Measurements from ENCODE around the gene CD207.

CD207 gene

DNA sequence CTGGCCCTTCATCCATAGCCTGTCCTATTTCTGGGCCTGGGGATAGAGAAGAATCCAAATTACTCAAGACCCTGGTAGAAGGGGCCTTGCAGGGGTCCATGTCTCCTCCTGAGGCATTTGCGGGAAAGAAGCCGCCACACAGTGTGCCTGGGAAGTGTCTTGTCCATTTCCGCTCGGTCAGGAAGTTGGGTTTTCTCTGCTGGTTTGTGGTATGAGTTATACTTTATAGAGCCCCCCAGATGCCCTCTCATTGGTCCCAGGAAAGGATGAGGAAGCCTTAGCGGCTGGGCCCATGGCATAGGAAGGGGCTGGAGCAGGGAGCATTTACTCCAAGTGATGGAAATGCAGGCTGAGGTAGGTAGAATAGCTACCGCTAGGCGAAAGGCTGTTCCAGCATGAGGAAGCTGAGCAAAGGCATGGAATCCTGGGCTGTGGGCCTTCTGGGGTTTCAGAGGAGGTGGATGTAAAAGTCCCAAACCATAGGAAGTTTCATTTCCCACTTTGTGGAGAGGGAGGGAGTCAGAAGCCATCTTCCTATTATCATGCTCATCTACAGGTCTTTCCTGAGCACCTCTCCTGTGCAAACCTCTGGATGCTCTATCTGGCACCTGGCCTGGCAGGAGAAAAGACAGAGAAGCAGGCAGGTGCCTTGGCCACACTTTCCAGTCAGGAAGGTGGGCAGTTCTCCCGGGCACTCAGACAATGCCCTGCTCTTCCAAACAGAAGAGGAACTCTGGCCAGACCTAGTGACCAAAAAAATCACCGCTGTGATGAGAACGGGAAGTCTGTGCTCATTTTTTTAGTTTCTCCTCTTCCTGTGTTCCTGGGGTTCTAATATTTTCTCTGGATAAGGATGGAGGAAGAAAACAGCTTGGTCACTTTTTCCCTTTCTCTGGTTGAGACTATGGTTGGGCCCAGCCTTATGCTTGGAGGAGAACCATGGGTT lies 2.6 kb upstream of the CD207 start:
- FAIRE-seq: no peak
- no peak for DNase-seq (ENCODE audit: insufficient read length, low spot score)
- no peak for TF ChIP-seq POLR2A (IDR thresholded peaks at IDR 0.05; ENCODE audit: low read depth, low read length)

DNA sequence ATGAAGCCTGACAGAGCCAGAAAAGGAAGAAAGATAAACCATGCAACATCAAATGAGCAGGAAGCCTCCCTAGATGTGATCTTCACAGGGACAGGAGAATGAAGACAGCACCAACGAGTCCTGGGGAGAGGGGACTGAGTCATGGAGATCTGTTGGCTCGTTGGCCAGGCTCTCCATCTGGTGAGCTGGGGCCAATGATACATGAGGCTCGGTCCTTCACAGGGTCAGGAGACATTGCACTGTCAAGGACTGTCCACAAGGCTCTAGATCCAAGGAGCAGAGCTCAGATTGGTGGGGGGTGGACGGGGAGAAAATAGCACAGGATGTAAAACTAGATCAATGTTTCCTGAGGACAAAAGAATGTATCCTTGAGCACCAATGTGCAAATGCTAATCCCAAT lies 735 bp downstream of the CD207 start:
- FAIRE-seq: no peak
- no peak for DNase-seq (ENCODE audit: insufficient read length, low spot score)
- TF ChIP-seq POLR2A (IDR thresholded peaks at IDR 0.05; ENCODE audit: low read depth, low read length): no peak

DNA sequence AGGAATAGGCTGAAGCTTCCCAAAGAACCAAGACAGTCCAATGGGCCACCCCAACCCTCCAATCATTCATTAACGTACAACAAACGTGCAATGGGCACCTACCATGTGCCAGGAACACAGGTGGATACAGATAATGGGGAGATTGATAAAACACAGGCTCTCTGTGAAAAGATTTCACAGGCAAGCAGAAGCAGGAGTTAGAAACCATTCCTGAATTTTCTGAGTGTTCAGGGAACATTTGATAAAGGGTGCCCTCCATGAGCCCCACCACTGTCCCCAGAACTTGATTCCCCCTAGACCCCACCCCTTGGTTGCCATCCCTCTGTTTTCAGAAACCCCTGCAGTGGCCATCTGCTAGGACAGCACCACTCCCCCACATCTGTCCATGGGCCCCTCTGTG lies 1.5 kb downstream of the CD207 start:
- DNase-seq (ENCODE audit: insufficient read length, low spot score) (no peak), FAIRE-seq (no peak)
- no peak for TF ChIP-seq POLR2A (IDR thresholded peaks at IDR 0.05; ENCODE audit: low read depth, low read length)

DNA sequence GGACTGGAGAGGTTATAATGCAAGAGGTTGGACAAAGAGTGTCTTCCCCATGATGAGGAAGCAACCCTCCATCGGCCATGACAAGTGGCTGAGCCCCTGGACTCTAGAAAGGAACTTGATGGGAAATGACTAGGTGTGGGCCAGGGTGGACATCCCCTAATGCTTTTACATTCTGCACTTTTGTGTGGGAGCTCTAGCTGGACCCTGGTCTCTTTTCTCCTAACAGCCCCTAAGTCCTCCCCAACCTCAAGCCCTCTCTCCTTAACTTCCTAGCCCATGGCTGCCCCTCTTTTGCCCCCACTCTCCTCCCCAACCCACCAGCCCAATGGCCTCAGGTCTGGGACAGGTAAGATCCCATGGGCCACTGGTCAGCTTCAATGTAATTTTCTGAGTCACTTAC lies 2.4 kb downstream of the CD207 start:
- FAIRE-seq (no peak), DNase-seq (ENCODE audit: insufficient read length, low spot score) (no peak)
- no peak for TF ChIP-seq POLR2A (IDR thresholded peaks at IDR 0.05; ENCODE audit: low read depth, low read length)

DNA sequence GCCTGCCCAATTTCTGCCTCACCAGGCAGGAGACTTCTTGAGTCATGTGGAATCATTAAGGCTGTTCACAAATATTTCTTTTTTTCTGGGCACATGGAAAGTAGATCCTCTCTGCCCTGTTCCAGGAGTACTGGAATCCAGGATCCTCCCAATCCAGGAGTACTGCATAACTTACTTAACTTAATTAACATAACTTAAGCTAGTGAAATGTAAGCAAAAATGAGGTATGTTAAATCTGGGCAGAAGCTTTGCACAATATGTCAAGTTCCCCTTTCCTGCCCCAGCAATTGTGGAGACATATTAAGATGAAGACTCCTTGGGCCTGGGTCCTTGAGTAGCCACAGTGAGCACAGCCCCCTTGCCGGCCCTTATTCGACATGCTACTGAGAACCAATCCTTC lies 3.2 kb downstream of the CD207 start:
- FAIRE-seq: no peak
- no peak for DNase-seq (ENCODE audit: insufficient read length, low spot score)
- no peak for TF ChIP-seq POLR2A (IDR thresholded peaks at IDR 0.05; ENCODE audit: low read depth, low read length)

DNA sequence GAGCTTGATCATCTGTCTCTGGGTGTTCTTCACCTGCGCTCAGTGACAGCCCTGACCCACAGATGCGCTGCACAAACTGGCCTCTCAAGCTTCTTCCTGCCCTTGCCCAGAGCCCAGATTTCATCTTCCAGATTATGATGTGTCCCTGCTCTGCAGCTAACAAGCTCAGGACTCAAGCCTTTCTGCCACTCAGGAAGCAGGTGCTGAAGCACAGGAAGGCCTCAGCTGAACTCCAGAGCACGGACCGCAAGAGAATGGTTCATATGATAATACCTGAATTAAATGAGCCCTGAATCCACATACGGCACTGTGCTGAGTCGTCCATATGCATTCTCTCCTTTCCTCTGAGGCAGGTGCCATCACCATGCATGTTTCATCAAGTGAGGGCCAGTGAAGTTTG lies 3.8 kb downstream of the CD207 start:
- no peak for TF ChIP-seq POLR2A (IDR thresholded peaks at IDR 0.05; ENCODE audit: low read depth, low read length)
- FAIRE-seq (no peak), DNase-seq (ENCODE audit: insufficient read length, low spot score) (no peak)

DNA sequence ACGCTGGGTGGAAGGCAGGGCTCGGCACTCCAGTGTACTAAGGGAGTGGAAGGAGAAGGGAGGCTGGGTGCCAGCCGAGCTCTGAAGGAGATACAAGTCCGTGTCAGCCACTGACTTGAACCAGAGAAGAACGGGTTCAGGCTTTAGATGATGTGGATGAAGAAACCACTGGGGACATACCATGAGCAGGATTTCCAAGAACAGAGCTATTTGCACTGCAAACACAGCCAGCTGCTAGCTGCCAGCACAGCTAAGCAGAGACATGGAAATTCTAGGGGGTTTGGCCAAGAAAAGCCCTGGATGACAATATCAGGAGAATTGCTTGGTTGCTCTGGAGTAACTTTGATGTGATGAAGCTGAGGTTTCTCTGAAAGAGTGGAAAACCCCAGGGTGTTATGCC lies 5.2 kb downstream of the CD207 start:
- FAIRE-seq (no peak), DNase-seq (ENCODE audit: insufficient read length, low spot score) (no peak)
- no peak for TF ChIP-seq POLR2A (IDR thresholded peaks at IDR 0.05; ENCODE audit: low read depth, low read length)

DNA sequence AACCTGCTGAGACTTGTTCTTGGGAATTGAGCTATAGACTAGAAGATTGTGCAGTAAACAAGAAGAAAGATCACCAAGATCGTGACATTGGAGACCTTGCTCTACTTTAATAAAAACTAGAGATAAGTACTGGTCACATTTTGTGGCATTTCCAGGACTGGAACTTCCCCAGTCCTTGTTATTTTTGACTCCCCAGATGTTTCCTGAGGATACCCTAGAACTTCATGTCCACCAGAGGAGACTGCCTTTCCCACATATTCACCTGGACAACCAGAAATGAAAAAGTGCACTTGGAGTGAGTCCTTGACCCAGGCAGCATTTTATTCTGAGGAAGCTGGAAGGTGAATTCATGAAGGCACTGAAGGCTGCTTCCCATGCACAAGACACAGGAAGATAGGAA lies 5.7 kb downstream of the CD207 start:
- DNase-seq (ENCODE audit: insufficient read length, low spot score) (no peak), FAIRE-seq (no peak)
- no peak for TF ChIP-seq POLR2A (IDR thresholded peaks at IDR 0.05; ENCODE audit: low read depth, low read length)

DNA sequence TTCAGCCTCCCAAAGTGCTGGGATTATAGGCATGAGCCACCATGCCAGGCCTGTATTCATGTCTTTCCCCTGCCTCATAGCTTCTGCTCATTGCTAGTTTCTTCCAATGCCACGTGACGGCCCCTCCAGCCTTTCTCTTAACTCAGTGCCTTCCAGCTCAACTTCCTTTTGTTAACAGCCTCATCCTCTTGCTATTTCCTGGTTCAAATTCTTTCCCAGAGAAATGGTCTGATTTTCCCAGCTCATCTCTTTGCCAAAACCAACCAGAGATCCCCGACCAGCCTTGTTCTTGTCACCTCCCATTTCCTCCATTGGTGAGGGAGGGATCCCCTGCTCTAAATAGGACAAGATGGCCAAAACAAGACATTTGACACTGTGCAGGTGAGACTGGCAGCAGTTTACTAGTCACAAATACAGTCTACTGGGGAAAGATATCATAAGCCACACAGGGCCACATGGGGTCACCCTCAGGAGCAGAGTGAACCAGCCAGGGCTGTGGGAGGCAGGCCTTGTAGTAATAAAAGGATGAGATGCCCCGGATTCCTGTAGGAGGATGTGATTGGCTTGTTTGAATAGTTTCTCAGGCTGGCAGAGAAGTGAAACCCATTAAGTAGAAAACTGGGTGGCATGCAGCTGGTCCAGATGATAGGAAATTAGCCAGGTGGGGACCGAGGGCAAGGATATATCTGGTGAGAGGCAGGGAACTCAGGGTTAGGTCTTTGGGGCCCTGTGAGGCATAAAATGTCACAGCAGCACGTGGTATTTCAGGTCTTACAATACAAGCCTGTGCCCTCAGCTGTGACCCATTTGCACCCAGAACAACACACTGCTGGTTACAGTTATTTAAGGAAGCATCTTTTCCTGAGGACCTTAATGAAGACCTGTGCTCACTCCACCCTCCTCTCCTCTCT lies 6.4 kb downstream of the CD207 start:
- no peak for TF ChIP-seq POLR2A (IDR thresholded peaks at IDR 0.05; ENCODE audit: low read depth, low read length)
- DNase-seq (ENCODE audit: insufficient read length, low spot score) (peak; percentile 38), FAIRE-seq (no peak)

DNA sequence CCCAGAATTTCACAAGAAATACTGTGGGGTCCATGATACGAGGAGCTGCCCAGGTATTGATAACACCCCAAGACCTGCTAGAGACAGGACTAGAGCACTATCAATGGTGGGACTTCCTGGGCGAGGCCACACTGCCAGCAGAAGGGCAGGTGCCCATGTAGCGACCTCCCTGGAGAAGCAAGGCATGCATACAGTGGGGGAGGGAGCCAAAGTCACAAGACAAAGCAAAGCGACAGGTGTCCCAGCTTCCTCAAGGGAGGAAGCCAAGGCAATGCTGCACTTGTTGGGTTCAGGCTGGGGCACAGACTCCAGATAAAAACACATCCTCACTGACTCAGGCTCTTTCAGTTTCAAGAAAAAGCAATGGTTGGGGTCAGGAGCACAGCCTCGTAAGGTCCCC lies 7.5 kb downstream of the CD207 start:
- DNase-seq (ENCODE audit: insufficient read length, low spot score): no peak
- TF ChIP-seq POLR2A (IDR thresholded peaks at IDR 0.05; ENCODE audit: low read depth, low read length): no peak
- FAIRE-seq: no peak

DNA sequence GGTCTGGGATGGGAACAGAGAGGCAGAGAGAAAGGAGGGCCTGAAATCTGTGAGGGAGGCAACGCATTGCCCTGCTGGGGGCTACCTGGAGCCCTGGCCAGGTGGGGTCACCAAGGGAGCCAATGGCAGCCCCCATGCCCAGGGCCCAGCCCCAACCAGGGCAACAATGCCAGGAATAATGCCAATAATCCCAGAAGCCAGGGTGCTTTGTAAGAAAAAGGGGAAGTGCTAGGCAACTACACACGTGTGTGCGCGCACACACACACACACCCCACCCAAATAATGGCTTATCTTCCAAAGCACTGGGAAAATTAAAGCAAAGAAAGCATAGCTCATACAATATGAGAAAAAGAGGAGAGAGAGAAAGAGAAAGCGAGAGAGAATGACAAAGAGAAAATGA lies 8.2 kb downstream of the CD207 start:
- DNase-seq (ENCODE audit: insufficient read length, low spot score) (no peak), FAIRE-seq (no peak)
- TF ChIP-seq POLR2A (IDR thresholded peaks at IDR 0.05; ENCODE audit: low read depth, low read length): no peak

DNA sequence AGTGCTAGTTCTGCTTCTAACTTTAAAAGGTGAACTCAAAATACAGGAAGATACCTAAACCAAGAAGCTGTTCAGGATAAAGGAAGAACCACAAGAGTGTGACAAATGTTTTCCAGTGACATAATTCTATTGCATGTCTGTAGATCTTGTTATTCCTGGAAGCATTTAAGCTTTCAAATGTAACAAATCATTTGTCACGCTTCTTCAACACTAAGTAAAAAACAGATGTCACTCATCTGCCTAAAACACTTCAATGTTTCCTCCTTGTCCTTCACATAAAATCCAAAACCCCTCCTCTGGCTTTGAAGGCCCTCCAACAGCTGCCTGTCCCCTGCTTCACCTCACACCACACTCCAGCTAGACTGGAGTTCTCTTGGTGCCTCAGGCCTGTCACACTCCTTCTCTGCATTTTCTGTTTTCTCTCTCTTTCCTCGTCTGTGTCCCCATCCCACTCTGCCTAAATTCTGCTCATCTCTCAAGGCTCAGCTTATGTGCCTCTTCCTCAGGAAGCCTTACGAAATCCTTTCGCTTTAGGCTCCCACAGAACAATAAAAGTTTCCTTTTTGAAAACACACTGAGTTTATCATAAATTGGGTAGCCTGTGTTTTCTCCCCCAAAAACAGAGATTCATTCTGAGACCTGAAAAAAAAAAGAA lies 8.8 kb downstream of the CD207 start:
- FAIRE-seq (no peak), DNase-seq (ENCODE audit: insufficient read length, low spot score) (no peak)
- no peak for TF ChIP-seq POLR2A (IDR thresholded peaks at IDR 0.05; ENCODE audit: low read depth, low read length)

DNA sequence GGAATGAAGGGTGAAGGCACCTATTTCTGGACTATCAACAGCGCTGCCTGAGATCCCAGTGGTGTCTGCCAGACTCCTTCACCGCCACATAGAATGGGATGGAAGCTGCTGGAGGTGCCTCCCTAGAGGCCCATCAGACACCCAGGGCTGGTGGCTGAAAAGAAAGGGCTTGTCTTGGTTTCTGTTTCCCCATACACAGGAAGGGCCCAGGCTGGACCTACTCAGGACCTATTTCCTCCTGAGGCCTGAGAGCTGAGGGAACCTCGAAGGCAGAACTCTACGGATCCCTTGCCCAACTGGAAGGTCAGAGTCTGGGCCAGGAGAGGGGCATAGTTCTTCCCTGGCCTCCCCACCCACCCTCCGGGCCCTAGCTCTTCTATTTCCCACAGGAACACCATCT lies 12.4 kb downstream of the CD207 start:
- no peak for TF ChIP-seq POLR2A (IDR thresholded peaks at IDR 0.05; ENCODE audit: low read depth, low read length)
- DNase-seq (ENCODE audit: insufficient read length, low spot score) (no peak), FAIRE-seq (no peak)

DNA sequence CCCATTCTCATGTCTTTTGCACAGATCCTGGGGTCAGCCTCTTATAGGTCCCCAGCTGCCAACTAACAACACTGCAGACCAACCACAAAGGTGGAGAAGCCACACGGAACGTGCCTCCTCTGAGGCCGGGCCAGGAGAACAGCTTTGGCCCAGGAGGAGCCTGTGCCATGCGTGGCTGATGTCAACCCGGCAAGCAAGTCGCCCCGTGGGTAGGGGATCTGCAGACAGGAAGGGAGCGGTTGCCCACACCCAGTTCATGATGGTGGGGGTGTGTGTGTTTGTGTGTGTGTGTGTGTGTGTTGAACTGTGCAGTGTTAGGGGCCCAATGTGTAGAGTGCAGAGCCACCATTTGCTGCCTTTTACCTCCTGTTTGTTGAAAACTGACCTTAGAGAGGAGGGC lies 12.8 kb downstream of the CD207 start:
- no peak for TF ChIP-seq POLR2A (IDR thresholded peaks at IDR 0.05; ENCODE audit: low read depth, low read length)
- FAIRE-seq: no peak

More for the DNA sequence above, 12.8 kb downstream of the CD207 start:
- DNase-seq (ENCODE audit: insufficient read length, low spot score): no peak
